Adrenal gland (tissue), 12 donors: Measurements from ENCODE around the gene PLXNA4. TPM values are rescaled to one million over a fixed set of nuclear protein-coding genes. Genes with fewer than 3 reads are reported as not detected.

Source experiments
- DNase-seq, 7 donors: peaks; one replicate each; pipeline ENCODE4 v3.0.0-alpha.2; 2019 to 2020
- H3K27ac ChIP-seq, 5 donors: fragments of 200-600 bp; sonication (generic) in 4 of 5; 1 replicate in 3 of 5; 2 replicates in 2 of 5; pipeline versions ENCODE4 v1.5.1 to v1.8.0; 2016 to 2020; ENCODE audit warnings: mild to moderate bottlenecking in 1 of 5
- H3K27me3 ChIP-seq: fragments of 200-600 bp; 2 replicates; pipeline ENCODE4 v1.8.0; 2021
- H3K36me3 ChIP-seq, 2 donors: fragments of 200-600 bp; replicated peaks in 1 of 2; 1 replicate in 1 of 2; 2 replicates in 1 of 2; pipeline versions ENCODE4 v1.5.1 to v1.8.0; 2018 to 2022
- H3K4me1 ChIP-seq, 2 donors: fragments of 200-600 bp; replicated peaks in 1 of 2; 1 replicate in 1 of 2; 2 replicates in 1 of 2; pipeline versions ENCODE4 v1.5.1 to v1.8.0; 2018 to 2021
- H3K4me3 ChIP-seq, 4 donors: fragments of 200-600 bp; sonication (generic) in 3 of 4; one replicate each; pipeline ENCODE4 v1.5.1; 2016 to 2018
- H3K9me3 ChIP-seq, 3 donors: fragments of 200-600 bp; sonication (generic) in 1 of 3; replicated peaks in 1 of 3; 1 replicate in 2 of 3; 2 replicates in 1 of 3; pipeline versions ENCODE4 v1.5.1 to v1.8.0; 2016 to 2021
- CTCF ChIP-seq, 6 experiments: fragments of 450-650 bp in 4 of 6; fragments of 200-600 bp in 2 of 6; sonication (generic) in 1 of 6; IDR thresholded peaks; 1 replicate in 5 of 6; 2 replicates in 1 of 6; pipeline versions ENCODE4 v1.5.1 to v1.8.0; 2016 to 2021; ENCODE audit warnings: antibody characterized with exemption in 6 of 6, mild to moderate bottlenecking in 2 of 6, moderate library complexity in 1 of 6
- POLR2A ChIP-seq, 2 donors: fragments of 450-650 bp; IDR thresholded peaks; one replicate each; pipeline ENCODE4 v1.6.1; 2017; ENCODE audit warnings: antibody characterized with exemption in 2 of 2, mild to moderate bottlenecking in 2 of 2, moderate library complexity in 1 of 2
- WGBS, 4 donors: extraction: QIAGEN DNeasy Blood & Tissue Kit in 2 of 4; methylation state at CpG; one replicate each; pipeline versions ENCODE4 v1.1.5 to v1.1.7; 2013 to 2017; 5-methylcytosine and 5-hydroxymethylcytosine counted together
- intact Hi-C, 2 donors: fragments of 100-400 bp; cut with DNase I; formaldehyde crosslinking; loops; one replicate each; pipeline versions ENCODE4 v1.14.1 to v1.15.0; 2022 to 2023
- polyA plus RNA-seq, 3 donors: library from polyadenylated mRNA; stranded (reverse); fragments of 200-250 nt in 2 of 3; fragments of 350-450 nt in 1 of 3; fragmentation: Illumina TruSeq in 1 of 3; extraction: RNeasy Lipid Tissue Mini Kit (QIAGEN cat#74804) in 1 of 3; gene quantifications; one replicate each; pipeline ENCODE4 v1.2.3, GENCODE V29; 2013 to 2014
- total RNA-seq, 9 donors: library from RNA; depleted of rRNA in 4 of 9; stranded (reverse); fragments of >200 nt in 4 of 9; fragments of 120-200 nt in 1 of 9; fragmentation: NEBNext Ultra II Directional in 1 of 9; extraction: Animal tissue kit (Norgen Biotek cat#: 25700) in 1 of 9; gene quantifications; one replicate each; pipeline versions ENCODE4 v1.1.0 to v1.2.4, GENCODE V29; 2013 to 2023
- donor health status: healthy with polysubstance abuse.
- donor health status: Bipolar disorder and iron deficiency.
- donor health status: DM: yes; HTN: yes; CAD: no.
- donor health status: DM: no; HTN: no; CAD: no.
- donor health status: DM: no; HTN: no; CAD: no.
- donor health status: DM: yes; HTN: yes; CAD: no.

Gene PLXNA4
- total and polyA plus RNA-seq, 12 donors: 0.99 to 10.7 (median 3.6) TPM

DNA sequence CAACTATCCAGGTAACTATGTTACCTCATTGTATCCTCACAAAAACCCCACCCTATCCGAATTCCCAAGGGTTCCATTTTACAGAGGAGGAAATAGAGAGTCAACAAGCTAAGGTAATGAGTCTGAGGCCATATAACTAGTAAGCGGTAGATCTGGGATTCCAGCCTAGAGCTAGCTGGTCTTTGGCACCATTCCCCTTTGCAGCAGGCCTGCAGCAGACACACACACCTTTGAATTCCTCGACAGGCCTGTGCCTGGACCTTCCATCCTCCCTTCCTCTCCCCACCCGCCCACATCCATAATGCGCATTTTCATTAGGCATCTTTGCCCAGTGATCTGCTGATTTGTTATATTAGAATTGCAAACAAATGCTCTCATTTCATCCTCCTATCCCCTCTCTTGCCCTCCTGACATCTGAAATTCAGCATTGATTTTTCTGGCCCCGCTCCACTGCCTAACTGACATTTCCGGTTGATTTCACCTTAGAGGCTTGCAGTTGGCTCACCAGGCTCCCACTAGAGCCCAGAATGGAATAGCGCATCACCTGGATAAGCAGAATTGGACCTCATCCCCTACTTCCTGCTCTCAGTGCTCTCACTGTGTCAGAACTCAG, 129.5 kb downstream of the PLXNA4 start:
- Histone ChIP-seq H3K36me3 (no peaks in the 10 kb centered on the region), H3K4me1 (no peaks in the 10 kb centered on the region), H3K27ac (no peak overlapping the region), H3K9me3 (no peaks in the 10 kb centered on the region), H3K27me3 (no peaks in the 10 kb centered on the region), H3K4me3 (no peak overlapping the region)
- DNase-seq: no peak
- intact Hi-C loops: no loop called here
- no peak for TF ChIP-seq POLR2A (IDR thresholded peaks at IDR 0.05)
- TF ChIP-seq CTCF (IDR thresholded peaks at IDR 0.05): no peak
- WGBS, 4 donors: 72 to 75% (median 73%) methylated on average over 8 of the region's 8 CpGs

DNA sequence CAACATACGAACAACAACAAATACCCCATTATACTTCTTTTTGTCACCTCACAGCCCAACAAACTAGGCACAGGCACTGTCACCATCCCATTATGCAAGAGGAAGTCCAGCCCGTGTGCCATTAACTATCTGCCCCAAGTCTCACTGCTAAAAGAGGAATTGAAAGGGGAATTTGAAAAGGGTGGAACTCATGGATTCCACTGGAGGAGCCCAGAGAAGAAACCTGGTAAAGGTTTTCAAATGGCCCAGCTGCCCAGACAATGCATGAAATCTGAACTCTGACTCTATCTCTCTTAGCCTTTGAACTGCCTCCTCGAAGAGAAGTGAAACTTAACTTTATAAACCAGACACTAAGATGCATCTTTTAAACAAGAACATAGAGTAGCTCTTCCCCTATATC, 130.0 kb downstream of the PLXNA4 start:
- no peaks in the 10 kb centered on the region for H3K27me3 ChIP-seq
- 39 to 44% (median 43%) methylated on average over 3 of the region's 3 CpGs for WGBS, 4 donors
- intact Hi-C loops: no loop called here

DNA sequence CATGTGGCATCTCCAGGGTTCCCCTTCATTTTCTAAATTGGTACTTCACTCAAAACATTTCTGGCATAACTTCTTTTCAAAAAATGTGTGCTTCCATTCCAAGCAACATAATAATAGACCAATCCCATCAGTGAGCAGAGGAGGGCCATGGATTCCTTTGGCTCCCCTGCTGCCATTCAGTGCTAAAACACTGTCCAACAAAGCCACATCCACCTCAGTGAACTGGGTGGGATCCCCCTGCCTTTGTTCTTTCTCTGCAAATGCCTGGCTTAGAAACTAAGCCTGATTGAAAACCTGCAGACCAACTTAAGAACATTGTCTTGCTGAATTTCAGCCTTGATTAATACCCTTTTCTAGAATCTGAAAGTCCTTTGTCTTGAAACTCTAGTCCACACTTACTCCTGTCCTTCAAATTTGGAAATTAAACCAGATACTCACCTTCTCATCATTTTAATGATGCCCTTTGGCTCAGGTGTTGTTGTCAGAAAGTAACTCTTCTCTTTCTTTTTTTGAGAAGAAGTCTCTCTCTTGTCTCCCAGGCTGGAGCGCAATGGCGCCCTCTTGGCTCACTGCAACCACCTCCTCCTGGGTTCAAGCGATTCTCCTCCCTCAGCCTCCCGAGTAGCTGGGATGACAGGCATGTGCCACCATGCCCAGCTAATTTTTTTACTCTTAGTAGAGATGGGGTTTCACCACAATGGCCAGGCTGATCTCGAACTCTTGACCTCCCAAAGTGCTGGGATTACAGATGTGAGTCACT, 132.3 kb downstream of the PLXNA4 start:
- no peaks in the 10 kb centered on the region for H3K9me3 ChIP-seq
- 86 to 94% (median 88%) methylated on average over 5 of the region's 5 CpGs for WGBS, 4 donors
- no peaks in the 10 kb centered on the region for H3K4me1 ChIP-seq
- H3K4me3 ChIP-seq: no peak overlapping the region
- H3K27ac ChIP-seq: no peak overlapping the region
- no peaks in the 10 kb centered on the region for H3K27me3 ChIP-seq
- intact Hi-C loops: no loop called here
- no peak for DNase-seq
- H3K36me3 ChIP-seq: no peaks in the 10 kb centered on the region
- TF ChIP-seq CTCF (IDR thresholded peaks at IDR 0.05) (no peak), POLR2A (IDR thresholded peaks at IDR 0.05) (no peak)

More for the DNA sequence above, 130.0 kb downstream of the PLXNA4 start:
- H3K4me3 ChIP-seq: no peak overlapping the region
- DNase-seq: no peak
- H3K27ac ChIP-seq: no peak overlapping the region
- no peaks in the 10 kb centered on the region for H3K36me3 ChIP-seq
- H3K4me1 ChIP-seq: no peaks in the 10 kb centered on the region
- H3K9me3 ChIP-seq: no peaks in the 10 kb centered on the region
- no peak for TF ChIP-seq CTCF (IDR thresholded peaks at IDR 0.05)
- no peak for TF ChIP-seq POLR2A (IDR thresholded peaks at IDR 0.05)

- Histone ChIP-seq H3K9me3 (no peaks in the 10 kb centered on the region), H3K27ac (no peak overlapping the region), H3K4me1 (no peaks in the 10 kb centered on the region), H3K27me3 (no peaks in the 10 kb centered on the region), H3K4me3 (no peak overlapping the region), H3K36me3 (no peaks in the 10 kb centered on the region)
- intact Hi-C loops: no loop called here
- TF ChIP-seq POLR2A (IDR thresholded peaks at IDR 0.05): no peak
- no peak for TF ChIP-seq CTCF (IDR thresholded peaks at IDR 0.05)
- WGBS, 4 donors: 47 to 66% (median 59%) methylated on average over 4 of the region's 4 CpGs
- no peak for DNase-seq
Measured at GRCh38 chr7:132441935-132442334, 134.3 kb downstream of the PLXNA4 start.
